NCI-H524 (cell line): ENCODE results near the gene PPP3CA.
"Not testable (repeated sequence)": the region's sequence is repeated elsewhere in the genome, so short reads cannot be mapped to it uniquely, and the experiment has no call there.

Experiments
- DNase-seq, 2 experiments: peaks; one replicate each; lab custom pipeline; 2025; lab: John Stamatoyannopoulos, UW

The PPP3CA gene

GRCh38 chr4:101254776-101255175, 92.5 kb downstream of the PPP3CA start:
- DNase-seq = no peak

- DNase-seq = peak; percentile 5 to 34
These were observed 94.2 kb downstream of the PPP3CA start for GRCh38 chr4:101253121-101253520.

DNA sequence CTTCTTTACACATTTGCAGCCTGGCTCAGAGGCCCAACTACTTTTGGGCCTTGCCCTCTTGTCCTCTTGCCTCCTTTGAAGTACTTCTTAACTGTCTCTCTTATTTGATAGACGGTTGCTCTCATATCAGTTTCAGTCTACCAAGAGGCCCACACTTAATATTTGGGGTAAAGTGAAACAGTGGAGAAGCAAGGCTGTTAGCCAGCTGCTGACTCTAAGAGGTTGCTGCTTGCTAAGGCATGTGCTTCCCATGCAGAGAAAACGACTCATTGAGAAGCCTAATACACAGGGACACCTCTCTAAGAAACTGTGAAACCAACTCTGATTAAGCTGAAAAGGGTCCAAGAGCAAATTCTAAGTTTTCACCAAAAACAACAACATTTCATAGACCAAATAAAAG, 94.6 kb downstream of the PPP3CA start:
- DNase-seq = peak; percentile 47 to 75

- DNase-seq = no peak
These were observed 96.1 kb downstream of the PPP3CA start for GRCh38 chr4:101251261-101251660.

DNA sequence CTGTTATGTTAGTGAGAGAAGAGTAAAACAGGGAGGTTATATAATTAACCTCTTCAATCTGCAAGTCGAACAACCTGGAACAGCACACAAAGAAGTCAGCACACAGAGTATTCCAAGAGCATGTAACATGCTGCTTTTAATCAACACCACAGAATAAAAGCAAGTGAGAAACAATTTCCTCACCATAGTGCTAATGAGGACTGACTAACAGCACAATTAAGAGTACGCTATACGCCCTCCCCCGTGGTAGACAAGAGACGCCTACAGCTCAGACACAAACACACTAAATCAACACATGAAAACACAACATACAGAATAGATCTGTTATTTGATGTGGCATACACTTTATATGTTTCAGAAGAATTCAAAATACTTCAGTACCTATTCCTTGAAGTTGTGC, 103.0 kb downstream of the PPP3CA start:
- DNase-seq = no peak

- no peak for DNase-seq
These were observed 104.9 kb downstream of the PPP3CA start for GRCh38 chr4:101242441-101242840.

DNA sequence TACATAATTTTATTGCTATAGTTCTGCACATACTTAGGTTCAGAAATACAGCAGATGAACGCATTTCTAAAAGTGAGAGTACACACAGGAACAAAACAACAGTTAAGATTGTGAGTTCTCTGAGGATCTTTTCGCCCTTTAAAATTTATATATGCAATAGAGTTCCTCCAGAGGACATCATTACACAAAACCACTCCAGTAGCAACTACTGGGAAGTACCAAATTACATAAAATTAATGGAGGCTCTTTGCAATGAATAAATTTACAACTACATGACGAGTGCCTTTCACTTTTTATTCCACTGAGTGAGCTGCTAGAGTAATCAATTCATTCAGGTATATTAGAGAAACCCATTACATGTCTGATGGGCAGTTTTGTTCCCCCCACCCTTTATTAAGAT, 107.2 kb downstream of the PPP3CA start:
- DNase-seq = no peak

GRCh38 chr4:101239665-101240064, 107.7 kb downstream of the PPP3CA start:
- DNase-seq = no peak

- DNase-seq = no peak
These were observed 108.6 kb downstream of the PPP3CA start for GRCh38 chr4:101238706-101239105.

GRCh38 chr4:101237773-101238172, 109.6 kb downstream of the PPP3CA start:
- DNase-seq = no peak

- DNase-seq = no peak
These were observed 111.2 kb downstream of the PPP3CA start for GRCh38 chr4:101236097-101236496.

DNA sequence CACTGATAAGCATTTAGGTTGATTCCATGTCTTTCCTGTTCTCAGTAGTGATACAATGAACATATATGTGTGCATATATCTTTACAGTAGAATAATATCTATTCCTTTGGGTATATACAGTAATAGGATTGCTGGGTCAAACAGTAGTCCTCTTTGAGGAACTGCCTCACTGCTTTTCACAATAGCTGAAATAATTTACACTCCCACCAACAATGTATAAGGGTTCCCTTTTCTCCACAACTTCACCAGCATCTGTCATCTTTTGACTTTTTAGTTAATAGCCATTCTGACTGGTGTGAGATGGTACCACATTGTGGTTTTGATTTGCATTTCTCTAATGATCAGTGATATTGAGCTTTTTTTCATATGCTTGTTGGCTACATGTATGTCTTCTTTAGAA, 113.2 kb downstream of the PPP3CA start:
- DNase-seq = not testable (repeated sequence)

DNA sequence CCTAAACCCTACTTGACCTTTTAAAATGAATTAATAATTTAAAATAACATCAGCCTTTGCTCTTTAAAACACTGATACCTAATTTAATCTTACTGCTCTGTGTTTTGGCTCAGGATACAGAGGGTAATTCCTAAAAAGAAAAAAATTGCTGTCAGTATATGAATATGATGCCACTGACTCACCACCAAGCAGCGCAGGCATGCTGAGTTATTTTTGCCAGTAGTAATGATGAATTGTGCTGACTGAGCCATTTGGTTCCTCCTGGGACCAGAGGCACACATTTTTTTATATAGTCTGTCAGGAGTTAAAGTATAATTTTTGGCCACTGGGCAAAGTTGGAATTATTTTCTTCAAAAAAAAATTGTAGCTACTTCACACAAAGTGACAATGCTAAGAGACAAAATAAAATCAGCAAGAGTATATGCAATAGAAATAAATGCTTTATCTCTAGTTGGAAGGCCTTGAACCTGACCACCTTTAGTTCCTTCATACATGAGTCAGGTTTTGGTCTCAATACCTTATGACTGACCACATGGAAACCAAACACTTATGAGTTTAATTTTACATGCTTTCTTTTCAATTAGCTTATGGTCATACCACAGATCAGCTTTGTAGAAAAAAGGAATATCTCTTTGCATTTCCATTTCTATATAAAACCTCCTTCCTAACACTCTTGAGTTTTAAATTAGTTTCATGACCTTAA, 115.1 kb downstream of the PPP3CA start:
- DNase-seq = no peak

DNA sequence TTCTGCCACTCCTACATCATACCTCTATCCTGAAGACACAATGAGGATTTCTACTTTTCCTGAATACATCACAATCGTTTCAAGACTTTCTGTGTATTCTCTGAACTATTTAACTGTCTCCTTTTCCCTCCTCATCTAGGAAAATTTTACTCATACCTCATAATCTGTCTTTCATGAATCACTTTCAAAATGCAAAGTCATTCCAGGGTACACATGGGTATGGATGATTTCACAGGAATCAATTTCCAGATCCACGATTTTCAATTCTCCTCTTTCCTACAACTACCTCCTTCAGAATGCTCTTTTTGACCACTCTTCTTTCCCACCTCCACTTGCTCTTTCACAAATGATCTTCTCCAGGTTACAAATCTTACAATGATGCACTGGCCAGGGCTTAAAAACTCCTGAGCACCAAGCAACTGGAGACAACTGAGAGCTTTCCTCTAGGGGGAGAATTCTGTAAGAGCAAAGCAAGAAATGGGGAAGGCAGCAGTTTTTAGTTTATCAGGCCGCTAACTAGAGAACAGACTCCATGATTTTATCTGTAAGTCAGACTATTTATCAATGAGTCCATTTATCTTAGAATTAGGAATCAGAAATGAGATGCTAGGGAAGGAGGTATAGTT, 116.4 kb downstream of the PPP3CA start:
- no peak for DNase-seq

DNA sequence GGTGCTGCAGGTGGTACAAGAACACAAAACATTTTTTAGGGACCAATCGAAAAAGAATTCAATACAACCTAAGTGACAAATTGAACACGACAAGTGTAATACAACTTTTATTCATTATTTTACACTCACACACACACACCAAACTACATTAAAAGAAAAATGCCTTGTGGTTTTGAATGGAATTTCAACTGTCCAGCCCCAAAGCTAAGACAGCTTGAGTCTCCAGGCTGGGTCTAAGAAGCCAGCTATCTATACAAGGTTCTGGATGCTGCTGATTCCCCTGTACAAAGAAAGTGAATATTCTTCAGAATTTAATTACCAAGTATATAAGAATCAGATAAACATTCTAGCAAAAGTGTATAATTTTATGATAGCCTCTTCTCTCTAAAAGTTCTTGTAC, 118.2 kb downstream of the PPP3CA start:
- no peak for DNase-seq

- no peak for DNase-seq
These were observed 119.6 kb downstream of the PPP3CA start for GRCh38 chr4:101227715-101228114.

- no peak for DNase-seq
These were observed 122.7 kb downstream of the PPP3CA start for GRCh38 chr4:101224358-101225218.

DNA sequence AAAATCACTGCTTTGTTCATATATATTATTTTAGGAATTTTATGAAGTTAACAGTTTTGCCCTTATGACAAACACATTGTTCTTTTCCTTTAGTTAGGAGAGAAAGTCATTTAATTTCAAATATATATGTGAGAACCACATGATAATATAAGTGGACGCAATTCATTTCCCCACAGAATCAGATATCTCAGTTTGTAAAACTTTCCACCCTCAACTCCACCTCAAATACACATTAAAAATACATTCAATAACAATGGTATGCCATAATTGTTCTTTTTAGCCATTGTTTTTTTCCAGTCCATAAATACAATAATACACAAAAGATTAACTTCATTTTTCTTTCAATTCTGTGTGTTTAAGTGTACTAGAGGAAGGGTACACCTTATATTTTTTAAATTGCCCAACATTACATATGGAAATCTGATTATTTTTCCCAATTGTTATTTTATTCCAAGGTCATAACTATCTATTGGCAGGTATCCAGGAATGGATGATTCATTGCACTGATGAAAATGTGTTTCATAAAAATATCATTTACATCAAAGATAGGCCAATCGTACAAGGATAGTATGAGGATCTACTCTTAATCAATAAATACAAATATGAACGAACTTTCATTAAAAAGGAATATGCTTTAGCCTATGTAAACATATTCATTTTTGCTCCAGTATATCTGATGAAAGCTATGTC, 125.0 kb downstream of the PPP3CA start:
- DNase-seq = peak in 1 of 2 experiments; percentile 0

DNA sequence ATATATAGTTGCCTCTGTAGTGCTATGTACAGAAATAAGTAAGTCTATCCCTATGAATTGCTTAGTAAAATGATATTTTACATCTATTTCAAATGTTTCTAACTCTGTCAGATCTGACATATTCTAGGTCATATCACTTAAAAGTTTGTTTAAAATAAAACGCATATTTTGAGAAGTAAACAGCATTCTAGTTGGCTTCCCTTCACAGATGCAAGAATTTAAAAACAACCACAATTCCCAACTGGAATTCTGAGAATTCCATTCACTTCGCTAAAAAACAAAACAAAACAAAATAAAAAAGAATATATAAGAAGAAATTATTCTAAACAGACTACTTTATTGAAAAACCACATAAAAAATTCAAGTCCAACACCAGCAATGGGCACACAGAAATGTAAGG, 126.0 kb downstream of the PPP3CA start:
- DNase-seq = no peak

GRCh38 chr4:101218894-101219293, 128.4 kb downstream of the PPP3CA start:
- no peak for DNase-seq

GRCh38 chr4:101218346-101218745, 129.0 kb downstream of the PPP3CA start:
- DNase-seq = no peak

GRCh38 chr4:101217353-101218031, 129.8 kb downstream of the PPP3CA start:
- no peak for DNase-seq
